ENCODE results near the gene NFIA.

Gene NFIA

GRCh38 chr1:61058483-61059245, 23.7 kb upstream of the NFIA start (continued):
- TF ChIP-seq ZSCAN18 (tag by site-specific recombination; IDR thresholded peaks at IDR 0.05) (no peak), ZBTB21 (tag by site-specific recombination; IDR thresholded peaks at IDR 0.05) (no peak), ZNF2 (tag by site-specific recombination; IDR thresholded peaks at IDR 0.05) (no peak), TSHZ1 (tag by site-specific recombination; IDR thresholded peaks at IDR 0.05; ENCODE audit: borderline replicate concordance) (no peak), ZNF777 (tag by site-specific recombination; IDR thresholded peaks at IDR 0.05; ENCODE audit: borderline replicate concordance) (no peak), ZNF776 (tag by site-specific recombination; IDR thresholded peaks at IDR 0.05; ENCODE audit: borderline replicate concordance) (no peak), ZNF704 (tag by site-specific recombination; IDR thresholded peaks at IDR 0.05) (no peak), ZNF184 (tag by site-specific recombination; IDR thresholded peaks at IDR 0.05) (no peak), PRDM6 (tag by site-specific recombination; IDR thresholded peaks at IDR 0.05) (peak; percentile 48), MEIS1 (CRISPR knock-in tag; IDR thresholded peaks at IDR 0.05; ENCODE audit: borderline replicate concordance) (no peak), IKZF3 (tag by site-specific recombination; IDR thresholded peaks at IDR 0.05) (0 out of 2 replicates have a peak, but pooled peaks have one; percentile 26), ZNF140 (tag by site-specific recombination; IDR thresholded peaks at IDR 0.05) (no peak), EGR2 (tag by site-specific recombination; IDR thresholded peaks at IDR 0.05; ENCODE audit: low read depth) (no peak), ZXDB (tag by site-specific recombination; IDR thresholded peaks at IDR 0.05) (no peak), CTCF (tag by site-specific recombination; IDR thresholded peaks at IDR 0.05) (no peak), TCF7L2 (IDR thresholded peaks at IDR 0.05; ENCODE audit: borderline replicate concordance, low read depth, low read length) (no peak), ZNF37A (tag by site-specific recombination; IDR thresholded peaks at IDR 0.05) (no peak), SCRT2 (tag by site-specific recombination; IDR thresholded peaks at IDR 0.05) (no peak), MZF1 (tag by site-specific recombination; IDR thresholded peaks at IDR 0.05; ENCODE audit: borderline replicate concordance) (no peak), ZSCAN5A (tag by site-specific recombination; IDR thresholded peaks at IDR 0.05) (no peak), ZNF324 (tag by site-specific recombination; IDR thresholded peaks at IDR 0.05) (no peak), KLF16 (tag by site-specific recombination; IDR thresholded peaks at IDR 0.05) (no peak), ZNF560 (tag by site-specific recombination; IDR thresholded peaks at IDR 0.05; ENCODE audit: borderline replicate concordance) (no peak), ZFP41 (tag by site-specific recombination; IDR thresholded peaks at IDR 0.05; ENCODE audit: borderline replicate concordance) (no peak), ZSCAN4 (tag by site-specific recombination; IDR thresholded peaks at IDR 0.05) (no peak)

Data from HEK293 (cell line).